Natural killer cell (primary cell): Measurements from ENCODE around the gene VPS18. TPM values are rescaled to one million over a fixed set of nuclear protein-coding genes. Genes with fewer than 3 reads are reported as not detected.

Source experiments
- ATAC-seq, 3 donors: fragments of 150-1000 bp in 2 of 3; fragments of 200-7000 bp in 1 of 3; cut with Tn5 transposase; 1 replicate in 1 of 3; 2 replicates in 2 of 3; pipeline ENCODE4 v1.10.0; 2021; ENCODE audit warnings: mild to moderate bottlenecking in 2 of 3, moderate library complexity in 2 of 3
- DNase-seq, 2 donors: peaks; one replicate each; pipeline versions ENCODE4 v3.0.0 to v3.0.0-alpha.2; 2013 to 2021; ENCODE audit warnings: mixed read lengths in 1 of 2
- H3K27ac ChIP-seq: one replicate; pipeline ENCODE4 v1.5.1; 2013; ENCODE audit warnings: mild to moderate bottlenecking, low read length
- H3K27me3 ChIP-seq: one replicate; pipeline ENCODE4 v1.6.1; 2013; ENCODE audit warnings: low read length; ENCODE audit not compliant: control insufficient read depth, insufficient read depth
- H3K36me3 ChIP-seq: one replicate; pipeline ENCODE4 v1.6.1; 2013; ENCODE audit warnings: low read length; ENCODE audit not compliant: control insufficient read depth, insufficient read depth
- H3K4me1 ChIP-seq: one replicate; pipeline ENCODE4 v1.6.1; 2013; ENCODE audit warnings: low read length; ENCODE audit not compliant: control insufficient read depth, insufficient read depth
- H3K4me3 ChIP-seq: one replicate; pipeline ENCODE4 v1.5.1; 2013; ENCODE audit warnings: low read length
- H3K9me3 ChIP-seq: one replicate; pipeline ENCODE4 v1.6.1; 2013; ENCODE audit warnings: low read length; ENCODE audit not compliant: control insufficient read depth, insufficient read depth
- H3K27ac Mint-ChIP-seq, 2 donors: one replicate each; pipeline ENCODE4 v1.8.0; 2022; ENCODE audit warnings: mild to moderate bottlenecking in 2 of 2, mixed read lengths in 2 of 2, moderate library complexity in 1 of 2
- H3K27me3 Mint-ChIP-seq, 2 donors: one replicate each; pipeline ENCODE4 v1.8.0; 2022; ENCODE audit warnings: low read depth in 2 of 2, mixed read lengths in 2 of 2
- H3K36me3 Mint-ChIP-seq: one replicate; pipeline ENCODE4 v1.8.0; 2022; ENCODE audit warnings: mixed read lengths
- H3K4me1 Mint-ChIP-seq, 2 donors: one replicate each; pipeline ENCODE4 v1.8.0; 2022; ENCODE audit warnings: mixed read lengths in 2 of 2
- H3K4me3 Mint-ChIP-seq: one replicate; pipeline ENCODE4 v1.8.0; 2022; ENCODE audit warnings: mild to moderate bottlenecking, moderate library complexity, mixed read lengths
- H3K9me3 Mint-ChIP-seq, 2 donors: one replicate each; pipeline ENCODE4 v1.8.0; 2022; ENCODE audit warnings: mixed read lengths in 2 of 2
- CTCF ChIP-seq: fragments of 200-600 bp; IDR thresholded peaks from one replicate; pipeline ENCODE4 v1.8.0; 2022; ENCODE audit warnings: antibody characterized with exemption
- WGBS: methylation state at CpG from one replicate; pipeline ENCODE4 v1.1.7; 2013; ENCODE audit warnings: missing lambda C conversion rate; ENCODE audit not compliant: insufficient coverage; 5-methylcytosine and 5-hydroxymethylcytosine counted together
- intact Hi-C: fragments of 100-400 bp; cut with micrococcal nuclease; formaldehyde crosslinking; loops from one replicate; pipeline ENCODE4 v1.14.2; 2022
- total RNA-seq, 4 donors: library from RNA; stranded (reverse); fragments of 120-200 nt in 1 of 4; gene quantifications; one replicate each; pipeline versions ENCODE4 v1.2.3 to v1.2.4, GENCODE V29; 2013 to 2022

The VPS18 gene
- total RNA-seq, 3 donors from 2014 or later (not counting 1 experiment from before 2014, with no cell fraction given): 30.8 to 35.6 (median 34.1) TPM

GRCh38 chr15:40911693-40912092 is 17.4 kb downstream of the VPS18 start:
- H3K27me3 ChIP-seq: no peaks in the 10 kb centered on the region
- DNase-seq (no peak), ATAC-seq (no peak)
- intact Hi-C loops: no loop called here
- no peaks in the 10 kb centered on the region for H3K9me3 ChIP-seq
- Mint-ChIP-seq H3K36me3 (no peaks in the 10 kb centered on the region), H3K4me1 (peaks cover 5 to 17% of the 10 kb centered on the region in 2 donors), H3K4me3 (no peak overlapping the region), H3K27me3 (no peaks in the 10 kb centered on the region), H3K9me3 (no peaks in the 10 kb centered on the region), H3K27ac (no peak overlapping the region)
- H3K4me1 ChIP-seq: peaks cover 11% of the 10 kb centered on the region
- WGBS: 93% methylated on average over 2 of the region's 2 CpGs
- H3K27ac ChIP-seq: no peak overlapping the region
- no peak for TF ChIP-seq CTCF
- H3K4me3 ChIP-seq: no peak overlapping the region
- H3K36me3 ChIP-seq: no peaks in the 10 kb centered on the region

DNA sequence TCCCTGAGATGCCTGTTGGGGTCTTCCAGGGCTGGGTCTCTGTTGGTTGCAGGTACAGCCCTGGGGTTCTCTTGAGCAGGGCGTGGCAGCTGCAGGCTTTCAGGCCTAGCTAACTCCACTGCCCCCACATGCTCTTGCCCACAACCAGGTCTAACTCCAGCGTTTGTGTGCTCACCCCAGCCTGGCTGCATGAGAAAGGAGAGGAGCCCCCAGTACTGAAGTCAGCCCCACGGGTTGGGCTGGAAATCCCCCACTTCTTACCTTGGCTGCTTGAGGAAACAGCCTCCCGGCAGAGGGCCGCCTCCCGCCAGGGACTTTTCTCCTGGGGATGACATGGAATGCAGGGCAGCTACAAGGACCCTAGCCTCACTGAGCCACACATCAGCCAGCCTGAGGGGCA is 18.2 kb downstream of the VPS18 start:
- WGBS: 60% methylated on average over 6 of the region's 6 CpGs
- H3K27me3 Mint-ChIP-seq: no peaks in the 10 kb centered on the region
- no peaks in the 10 kb centered on the region for H3K36me3 Mint-ChIP-seq
- Histone ChIP-seq H3K27ac (no peak overlapping the region), H3K36me3 (no peaks in the 10 kb centered on the region), H3K4me3 (no peak overlapping the region), H3K4me1 (peaks cover 4% of the 10 kb centered on the region), H3K27me3 (no peaks in the 10 kb centered on the region), H3K9me3 (no peaks in the 10 kb centered on the region)
- no peak overlapping the region for H3K27ac Mint-ChIP-seq
- no peaks in the 10 kb centered on the region for H3K9me3 Mint-ChIP-seq
- DNase-seq: no peak
- H3K4me3 Mint-ChIP-seq: no peak overlapping the region
- TF ChIP-seq CTCF: no peak
- no peak for ATAC-seq
- intact Hi-C loops: no loop called here
- peaks cover under 1 to 9% of the 10 kb centered on the region in 2 donors for H3K4me1 Mint-ChIP-seq

DNA sequence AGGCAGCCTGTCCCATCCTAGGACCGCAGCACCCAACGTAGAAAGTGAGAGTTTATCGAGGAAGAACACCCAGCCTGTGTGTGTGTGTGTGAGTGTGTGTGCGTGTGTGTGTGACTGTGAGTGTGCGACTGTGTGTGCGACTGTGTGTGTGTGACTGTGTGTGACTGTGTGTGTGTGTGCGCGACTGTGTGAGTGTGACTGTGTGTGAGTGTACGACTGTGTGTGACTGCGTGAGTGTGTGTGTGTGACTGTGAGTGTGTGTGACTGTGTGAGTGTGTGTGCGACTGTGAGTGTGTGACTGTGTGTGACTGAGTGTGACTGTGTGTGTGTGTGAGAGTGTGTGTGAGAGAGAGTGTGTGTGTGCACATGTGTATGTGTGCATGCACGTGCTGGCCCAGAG is 19.8 kb downstream of the VPS18 start:
- 92% methylated on average over 12 of the region's 12 CpGs for WGBS
- no peaks in the 10 kb centered on the region for H3K36me3 Mint-ChIP-seq
- no peak overlapping the region for H3K4me3 ChIP-seq
- no peaks in the 10 kb centered on the region for H3K4me1 Mint-ChIP-seq
- H3K4me3 Mint-ChIP-seq: no peak overlapping the region
- intact Hi-C loops: no loop called here
- H3K9me3 ChIP-seq: no peaks in the 10 kb centered on the region
- no peaks in the 10 kb centered on the region for H3K27me3 ChIP-seq
- H3K4me1 ChIP-seq: no peaks in the 10 kb centered on the region
- H3K27ac Mint-ChIP-seq: peak overlapping the region in 1 of 2 donors; percentile 14
- DNase-seq: no peak
- no peaks in the 10 kb centered on the region for H3K27me3 Mint-ChIP-seq
- no peak for TF ChIP-seq CTCF
- no peak overlapping the region for H3K27ac ChIP-seq
- no peaks in the 10 kb centered on the region for H3K36me3 ChIP-seq
- peak in 1 of 3 donors; percentile 30 for ATAC-seq
- no peaks in the 10 kb centered on the region for H3K9me3 Mint-ChIP-seq

DNA sequence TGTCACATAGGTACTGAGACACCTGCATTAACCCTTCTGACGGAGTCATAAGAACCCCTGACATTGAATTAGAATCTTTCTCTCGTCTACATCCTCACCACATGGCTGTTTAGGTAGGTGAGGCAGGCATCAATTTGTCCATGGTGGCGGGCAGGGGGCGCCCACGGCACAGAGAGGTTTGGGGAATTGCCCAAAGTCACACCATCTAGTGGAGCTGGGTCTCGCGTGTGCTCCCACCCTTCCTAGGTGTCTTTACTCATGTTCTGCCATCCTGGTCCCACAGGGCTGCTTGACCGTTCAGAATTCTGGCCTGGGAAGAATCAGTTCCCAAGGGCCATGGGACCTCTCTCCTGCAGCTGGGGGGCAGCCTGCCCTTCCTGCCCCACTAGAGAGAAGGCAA is 20.2 kb downstream of the VPS18 start:
- intact Hi-C loops: no loop called here
- no peaks in the 10 kb centered on the region for H3K27me3 Mint-ChIP-seq
- Histone ChIP-seq H3K9me3 (no peaks in the 10 kb centered on the region), H3K4me1 (no peaks in the 10 kb centered on the region), H3K27ac (no peak overlapping the region), H3K27me3 (no peaks in the 10 kb centered on the region), H3K4me3 (no peak overlapping the region), H3K36me3 (no peaks in the 10 kb centered on the region)
- 85% methylated on average over 6 of the region's 8 CpGs for WGBS
- H3K27ac Mint-ChIP-seq: no peak overlapping the region
- no peaks in the 10 kb centered on the region for H3K9me3 Mint-ChIP-seq
- no peak overlapping the region for H3K4me3 Mint-ChIP-seq
- ATAC-seq: no peak
- DNase-seq: no peak
- no peaks in the 10 kb centered on the region for H3K36me3 Mint-ChIP-seq
- no peaks in the 10 kb centered on the region for H3K4me1 Mint-ChIP-seq
- no peak for TF ChIP-seq CTCF
